RKO (cell line): ENCODE measurements around the gene KLHL42.
"Not testable (repeated sequence)": the region's sequence is repeated elsewhere in the genome, so short reads cannot be mapped to it uniquely, and the experiment has no call there.

Experiments used
- DNase-seq: peaks from one replicate; pipeline ENCODE4 v3.0.0-alpha.2; 2016; ENCODE audit warnings: low spot score

Gene KLHL42

DNA sequence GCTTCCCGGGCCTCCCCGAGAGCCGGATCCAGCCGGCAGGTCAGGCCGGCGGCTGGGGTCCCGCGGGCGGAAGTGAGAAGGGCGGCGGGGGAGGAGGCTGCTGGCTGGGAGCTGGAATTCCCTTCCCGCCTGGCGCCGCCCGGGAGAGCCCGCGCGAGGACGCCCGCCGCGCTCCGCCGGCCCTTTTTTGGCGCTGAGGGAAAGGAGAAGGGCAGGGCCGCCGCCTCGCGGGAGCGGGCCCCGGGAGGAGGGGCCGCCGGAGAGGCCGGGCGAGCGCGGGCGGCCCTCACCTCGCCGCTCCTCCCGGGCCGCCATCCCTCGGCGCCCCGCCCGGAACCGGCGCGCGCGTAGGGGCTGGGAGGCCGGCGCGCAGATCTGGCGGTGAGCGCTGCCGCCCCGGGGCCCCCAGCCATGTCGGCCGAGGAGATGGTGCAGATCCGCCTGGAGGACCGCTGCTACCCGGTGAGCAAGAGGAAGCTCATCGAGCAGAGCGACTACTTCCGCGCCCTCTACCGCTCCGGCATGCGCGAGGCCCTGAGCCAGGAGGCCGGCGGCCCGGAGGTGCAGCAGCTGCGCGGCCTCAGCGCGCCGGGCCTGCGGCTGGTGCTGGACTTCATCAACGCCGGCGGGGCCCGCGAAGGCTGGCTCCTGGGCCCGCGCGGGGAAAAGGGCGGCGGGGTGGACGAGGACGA is at the start of gene KLHL42, which contains the start of gene MANSC4:
KLHL42 (plus strand) TSS at position 314 of the 692 bp plus-strand sequence; CDS start at position 412, 98 bp downstream.
MANSC4 (minus strand) TSS at position 317 of the 692 bp plus-strand sequence. CDS start 8,960 bp downstream, outside the sequence.
- peak; percentile 71 for DNase-seq

DNA sequence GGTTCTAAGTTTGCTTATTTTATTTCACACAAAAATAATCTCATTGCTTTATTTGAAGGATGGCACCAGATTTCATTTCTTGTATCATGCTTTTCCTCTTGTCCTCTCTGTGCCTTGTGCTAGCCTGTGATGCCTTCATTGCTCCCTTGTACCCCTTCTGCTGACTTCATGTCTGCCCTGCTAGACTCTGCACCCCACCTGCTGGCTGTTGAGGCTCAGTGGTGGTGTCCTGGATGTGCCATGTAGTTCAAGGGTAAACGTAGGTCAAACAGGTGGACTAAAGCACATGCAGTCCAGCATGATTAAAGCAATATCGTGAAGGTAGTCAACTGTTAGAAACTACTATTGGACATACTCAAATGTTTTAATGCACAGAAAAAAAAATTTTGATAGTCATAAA is 47.8 kb upstream of the KLHL42 start:
- peak; percentile 49 for DNase-seq

GRCh38 chr12:27733052-27733656 is 46.9 kb upstream of the KLHL42 start:
- DNase-seq: peak; percentile 75

DNA sequence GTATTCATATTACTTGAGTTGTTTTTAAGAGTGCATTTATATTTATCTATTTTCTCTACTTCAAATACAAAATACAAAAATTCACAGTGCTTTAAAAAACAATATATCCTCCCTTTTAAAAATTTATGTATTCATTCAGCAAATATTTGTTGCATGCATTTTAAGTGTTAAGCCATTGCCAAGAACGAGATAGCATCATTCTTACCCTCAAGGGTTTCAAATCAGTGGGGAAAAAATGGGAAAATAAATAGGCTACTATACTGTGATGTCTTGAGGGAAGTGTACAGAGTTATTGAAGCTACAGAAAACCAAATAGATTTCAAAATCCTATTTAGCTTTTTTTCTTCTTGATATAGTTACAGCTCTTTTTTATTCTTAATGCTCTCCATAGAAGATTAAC is 46.2 kb upstream of the KLHL42 start:
- no peak for DNase-seq

DNA sequence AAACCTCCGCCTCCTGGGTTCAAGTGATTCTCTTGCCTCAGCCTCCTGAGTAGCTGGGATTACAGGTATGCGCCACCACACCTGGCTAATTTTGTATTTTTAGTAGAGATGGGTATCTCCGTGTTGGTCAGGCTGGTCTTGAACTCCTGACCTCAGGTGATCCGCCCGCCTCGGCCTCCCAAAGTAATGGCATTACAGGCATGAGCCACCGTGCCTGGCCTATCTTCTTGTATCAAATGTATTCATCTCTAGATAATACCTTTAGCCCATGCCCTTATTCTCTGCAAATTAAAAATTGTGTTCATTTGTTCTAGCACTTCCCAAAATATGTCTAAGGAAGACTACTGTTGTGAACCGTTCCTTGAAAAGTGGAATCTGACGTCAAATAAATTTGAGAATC is 45.7 kb upstream of the KLHL42 start:
- DNase-seq: not testable (repeated sequence)

DNA sequence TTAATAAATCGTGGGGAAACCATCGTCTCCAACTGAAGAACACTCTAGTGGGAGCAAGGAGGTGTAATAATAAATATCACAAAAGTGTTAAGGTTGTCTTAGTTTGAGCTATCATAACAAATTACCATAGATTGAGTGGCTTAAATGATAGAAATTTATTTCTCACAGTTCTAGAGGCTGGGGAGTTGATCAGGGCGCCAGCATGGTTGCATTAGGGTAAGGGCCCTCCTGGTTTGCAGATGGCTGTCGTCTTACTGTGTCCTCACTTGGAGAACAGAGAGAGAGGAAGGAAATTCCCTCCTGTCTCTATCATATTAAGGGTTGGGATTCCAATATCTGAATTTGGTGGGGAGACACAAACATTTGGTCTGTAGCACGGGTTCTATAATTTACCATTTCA is 36.4 kb upstream of the KLHL42 start:
- no peak for DNase-seq

DNA sequence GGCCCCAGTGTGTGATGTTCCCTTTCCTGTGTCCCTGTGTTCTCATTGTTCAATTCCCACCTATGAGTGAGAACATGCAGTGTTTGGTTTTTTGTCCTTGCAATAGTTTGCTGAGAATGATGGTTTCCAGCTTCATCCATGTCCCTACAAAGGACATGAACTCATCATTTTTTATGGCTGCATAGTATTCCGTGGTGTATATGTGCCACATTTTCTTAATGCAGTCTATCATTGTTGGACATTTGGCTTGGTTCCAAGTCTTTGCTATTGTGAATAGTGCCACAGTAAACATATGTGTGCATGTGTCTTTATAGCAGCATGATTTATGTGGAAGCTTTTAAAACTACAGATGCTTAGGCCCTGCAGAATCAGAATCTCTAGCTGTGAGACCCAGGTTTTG is 34.3 kb upstream of the KLHL42 start:
- not testable (repeated sequence) for DNase-seq

GRCh38 chr12:27747111-27747820 is 32.8 kb upstream of the KLHL42 start:
- no peak for DNase-seq

DNA sequence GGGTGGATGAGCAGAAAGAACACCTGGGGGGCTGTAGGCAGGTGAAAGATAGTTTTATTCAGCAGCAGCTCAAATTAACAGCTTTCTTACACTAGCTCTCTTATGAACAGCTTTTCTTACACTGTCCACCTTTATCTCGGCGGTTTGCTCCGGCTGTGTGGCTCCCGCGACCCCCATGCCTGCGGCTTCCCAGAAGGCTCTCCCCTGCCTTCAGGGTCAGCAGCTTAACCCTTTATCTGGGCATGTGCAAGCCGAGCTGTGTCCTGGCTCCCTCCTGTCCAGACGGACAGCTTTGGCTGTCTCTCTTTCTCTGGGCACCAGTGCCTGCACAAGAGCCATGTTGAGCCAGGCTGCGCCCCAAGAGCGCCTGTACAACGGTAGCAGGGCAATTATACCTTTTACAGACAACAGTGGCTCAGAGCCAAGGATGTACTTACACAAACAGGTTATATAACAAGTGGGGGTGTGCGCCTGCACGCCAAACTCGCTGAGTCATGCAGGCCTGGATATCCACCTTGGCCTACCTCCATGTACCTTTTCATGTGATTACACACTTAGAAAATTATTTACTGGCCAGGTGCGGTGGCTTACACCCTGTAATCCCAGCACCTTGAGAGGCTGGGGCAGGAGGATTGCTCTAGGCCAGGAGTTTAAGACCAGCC is 28.5 kb upstream of the KLHL42 start:
- no peak for DNase-seq

- no peak for DNase-seq
Measured at GRCh38 chr12:27754795-27755194, 25.2 kb upstream of the KLHL42 start.

DNA sequence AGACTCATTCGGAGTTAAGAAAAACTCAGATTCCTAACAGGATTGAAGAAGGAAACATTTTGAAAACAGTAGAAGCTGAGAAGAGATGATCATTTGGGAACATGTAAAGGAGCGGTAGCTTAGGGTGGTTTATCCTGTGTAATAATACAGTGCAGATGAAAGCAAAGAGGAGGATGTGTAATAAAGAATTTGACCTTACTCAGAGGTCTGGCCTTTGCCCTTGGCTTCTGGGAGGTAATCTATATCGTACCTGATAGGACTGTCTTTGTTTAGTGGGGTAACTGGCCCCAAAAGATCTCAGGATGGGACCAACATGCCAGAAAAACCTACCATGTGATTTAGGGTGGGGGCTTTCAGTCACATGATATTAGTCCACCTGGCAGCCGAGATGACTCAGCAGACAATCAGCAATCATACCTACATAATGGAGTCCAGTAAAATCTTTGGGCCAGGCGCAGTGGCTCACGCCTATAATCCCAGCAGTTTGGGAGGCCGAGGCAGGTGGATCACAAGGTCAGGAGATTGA is 23.3 kb upstream of the KLHL42 start:
- no peak for DNase-seq

DNA sequence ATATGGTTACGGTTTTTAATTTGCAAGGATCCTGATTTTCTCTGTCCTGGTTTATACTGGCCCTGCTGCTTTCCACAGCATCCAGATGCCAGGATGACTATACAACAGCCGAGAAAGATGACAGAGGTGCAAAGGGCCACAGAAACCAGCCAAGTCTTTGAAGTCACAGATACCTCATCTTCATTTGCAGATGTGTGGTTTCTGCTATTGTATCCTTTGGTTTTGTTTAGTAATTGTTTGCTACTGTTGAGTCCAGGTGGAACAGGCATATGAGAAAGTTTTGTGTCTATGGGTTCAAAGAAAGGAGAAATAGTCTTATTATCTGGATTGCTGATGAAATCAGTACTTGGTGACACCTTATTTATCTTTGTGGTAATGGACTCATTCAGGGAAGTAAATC is 17.3 kb upstream of the KLHL42 start:
- no peak for DNase-seq

GRCh38 chr12:27766587-27766986 is 13.4 kb upstream of the KLHL42 start:
- no peak for DNase-seq

GRCh38 chr12:27769142-27769673 is 10.8 kb upstream of the KLHL42 start:
- no peak for DNase-seq

DNA sequence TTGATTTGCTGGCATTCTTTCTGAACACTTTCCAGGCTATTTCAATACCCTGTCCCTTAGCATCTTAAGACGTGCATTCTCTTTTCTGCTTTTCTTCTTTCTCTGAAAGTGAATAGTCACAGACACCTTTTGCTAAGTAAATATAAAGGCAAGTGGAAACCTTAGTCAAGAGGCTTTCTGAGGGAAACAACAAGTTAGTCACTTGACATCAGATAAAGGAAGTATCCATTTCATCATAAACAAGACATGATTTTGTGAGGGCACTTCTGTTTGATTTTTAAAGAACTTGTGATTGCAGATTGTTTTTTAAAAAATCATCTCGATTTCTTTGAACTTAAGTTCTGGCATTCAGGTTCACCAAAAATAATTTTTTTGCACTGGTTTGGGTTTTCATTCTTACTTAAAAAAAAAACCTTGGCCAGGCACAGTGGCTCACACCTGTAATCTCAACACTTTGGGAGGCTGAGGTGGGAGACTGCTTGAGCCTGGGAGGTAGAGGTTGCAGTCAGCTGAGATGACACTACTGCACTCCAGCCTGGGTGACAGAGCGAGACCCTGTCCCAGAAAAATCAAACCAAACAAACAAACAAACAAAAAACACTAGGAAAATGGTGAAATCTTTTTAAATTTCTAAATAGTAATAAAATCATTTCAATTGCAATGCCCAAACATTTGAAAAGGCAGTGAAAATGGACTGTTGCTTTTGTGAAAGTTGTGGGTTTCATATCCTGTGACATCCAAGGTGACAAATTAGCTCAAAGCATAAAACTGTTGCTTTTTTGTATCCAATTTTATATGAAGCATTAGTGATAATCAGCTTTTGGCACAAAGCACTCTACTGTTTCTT is 8.3 kb upstream of the KLHL42 start:
- DNase-seq: no peak

GRCh38 chr12:27772328-27773049 is 7.5 kb upstream of the KLHL42 start:
- DNase-seq: no peak

GRCh38 chr12:27777141-27777540 is 2.9 kb upstream of the KLHL42 start:
- DNase-seq: no peak

DNA sequence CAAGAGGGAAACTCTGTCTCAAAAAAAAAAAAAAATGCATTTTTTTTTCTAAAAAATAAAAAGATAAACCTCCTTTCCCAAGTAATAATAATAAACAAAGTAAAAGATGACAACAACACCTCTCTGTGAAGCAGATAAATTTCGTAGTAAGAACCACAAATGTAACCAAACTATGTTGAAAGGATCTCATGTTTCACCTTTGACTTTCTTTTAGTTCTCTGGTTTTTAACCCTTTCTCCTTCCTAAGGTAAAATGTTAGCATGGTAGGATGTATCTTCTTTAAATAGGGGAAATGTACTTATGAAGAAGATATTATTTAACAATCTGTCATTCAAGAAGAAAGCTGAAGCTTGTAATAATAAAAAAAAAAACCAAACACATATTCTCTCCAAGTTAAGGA is 1.8 kb upstream of the KLHL42 start:
- DNase-seq: no peak

DNA sequence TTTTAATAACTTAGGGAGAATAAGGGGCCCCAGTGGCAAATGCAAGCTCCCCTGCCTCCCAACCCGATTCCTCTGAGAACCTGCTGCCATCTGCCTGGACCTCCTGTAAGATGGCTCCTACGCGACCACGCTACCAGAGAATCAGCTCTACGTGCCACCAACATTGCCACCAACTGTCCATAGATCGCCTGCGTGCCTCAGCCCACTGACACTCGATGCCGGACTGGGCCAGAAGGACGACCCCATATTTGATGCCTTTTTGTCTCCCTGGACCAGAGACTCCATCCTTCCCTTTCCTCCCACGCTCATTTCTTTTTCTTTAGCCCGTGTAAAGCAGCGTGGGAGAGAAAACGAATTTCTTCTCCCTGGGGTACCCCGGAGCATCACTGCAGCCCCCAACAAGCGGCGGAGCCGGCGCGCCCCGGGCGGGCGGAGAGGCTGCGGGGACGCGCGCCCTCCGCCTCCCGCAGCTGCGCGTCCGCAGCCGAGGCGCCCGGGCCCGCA is 565 bp upstream of the KLHL42 start:
- peak; percentile 12 for DNase-seq
